ENCODE measurements around the gene RFNG.

Gene RFNG, protein sequence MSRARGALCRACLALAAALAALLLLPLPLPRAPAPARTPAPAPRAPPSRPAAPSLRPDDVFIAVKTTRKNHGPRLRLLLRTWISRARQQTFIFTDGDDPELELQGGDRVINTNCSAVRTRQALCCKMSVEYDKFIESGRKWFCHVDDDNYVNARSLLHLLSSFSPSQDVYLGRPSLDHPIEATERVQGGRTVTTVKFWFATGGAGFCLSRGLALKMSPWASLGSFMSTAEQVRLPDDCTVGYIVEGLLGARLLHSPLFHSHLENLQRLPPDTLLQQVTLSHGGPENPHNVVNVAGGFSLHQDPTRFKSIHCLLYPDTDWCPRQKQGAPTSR

DNA sequence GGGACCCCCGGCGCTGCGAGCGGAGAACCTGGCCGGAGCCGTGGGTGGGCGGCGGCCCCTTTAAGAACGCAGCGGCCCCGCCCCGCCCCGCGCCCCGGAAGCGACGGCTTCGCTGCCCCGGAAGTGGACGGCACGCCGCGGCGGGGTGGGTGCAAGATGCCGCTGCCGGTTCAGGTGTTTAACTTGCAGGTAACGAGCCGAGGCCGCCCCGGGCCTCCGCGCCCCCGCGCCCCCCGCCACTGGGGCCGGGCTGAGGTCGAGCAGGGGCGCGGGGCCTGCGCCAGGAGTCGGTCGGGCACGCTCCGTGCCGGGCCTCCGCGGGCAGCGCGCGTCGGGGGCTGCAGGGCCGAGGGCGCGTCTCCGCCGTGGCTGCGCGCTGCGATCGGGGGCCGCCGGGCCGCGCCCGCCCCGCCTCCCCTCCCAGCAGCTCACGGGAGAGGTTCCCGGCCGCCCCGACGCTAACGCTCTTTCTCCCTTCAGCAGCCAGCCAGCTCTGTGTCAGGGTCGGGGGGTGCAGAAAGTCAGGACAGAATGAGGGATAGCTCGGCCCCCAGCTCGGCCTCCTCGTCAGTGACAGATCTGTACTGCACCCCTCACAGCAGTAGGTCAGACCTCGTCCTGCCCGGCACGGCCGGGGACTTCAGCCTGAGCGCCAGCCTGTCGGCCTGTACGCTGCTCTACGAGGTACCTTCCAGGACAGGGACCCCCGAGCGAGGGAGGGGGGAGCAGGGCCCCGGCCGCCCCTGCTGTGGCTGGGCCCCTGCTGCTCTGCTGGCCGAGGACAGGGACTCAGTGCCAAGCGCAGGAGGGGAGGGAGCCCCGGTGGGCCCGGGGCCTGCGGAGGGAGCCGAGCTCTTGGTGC is at the start of gene RFNG, which contains the start of gene GPS1:
Gene RFNG, minus strand, starts transcription at position 36 of the 862 bp plus-strand sequence. CDS start 45 bp downstream, outside the sequence.
Gene GPS1, plus strand, starts transcription at position 123 of the 862 bp plus-strand sequence. Its CDS starts 34 bp downstream, at position 157.
- DNase-seq: peak; percentile 66 to 68

DNA sequence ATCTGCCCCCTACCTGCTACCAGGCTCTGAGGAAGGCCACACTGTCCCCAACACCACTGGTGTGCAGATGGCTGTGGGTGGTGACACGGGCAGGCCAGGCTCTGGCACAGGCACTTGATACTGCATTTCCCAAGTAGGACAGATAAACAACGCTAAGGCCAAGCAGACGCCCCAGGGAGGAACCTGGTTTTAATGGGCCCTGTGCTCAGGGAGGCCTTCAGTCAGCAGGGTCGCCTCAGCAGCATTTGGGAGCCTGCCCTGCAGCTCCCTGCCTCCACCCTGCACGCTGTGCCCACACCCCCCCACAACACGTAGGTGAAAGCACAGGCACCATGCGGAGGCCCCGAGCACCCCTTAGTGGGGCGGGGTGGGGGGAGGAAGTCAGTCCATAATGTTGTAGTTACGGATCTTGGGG is 49.7 kb upstream of the RFNG start:
- no peak for DNase-seq

DNA sequence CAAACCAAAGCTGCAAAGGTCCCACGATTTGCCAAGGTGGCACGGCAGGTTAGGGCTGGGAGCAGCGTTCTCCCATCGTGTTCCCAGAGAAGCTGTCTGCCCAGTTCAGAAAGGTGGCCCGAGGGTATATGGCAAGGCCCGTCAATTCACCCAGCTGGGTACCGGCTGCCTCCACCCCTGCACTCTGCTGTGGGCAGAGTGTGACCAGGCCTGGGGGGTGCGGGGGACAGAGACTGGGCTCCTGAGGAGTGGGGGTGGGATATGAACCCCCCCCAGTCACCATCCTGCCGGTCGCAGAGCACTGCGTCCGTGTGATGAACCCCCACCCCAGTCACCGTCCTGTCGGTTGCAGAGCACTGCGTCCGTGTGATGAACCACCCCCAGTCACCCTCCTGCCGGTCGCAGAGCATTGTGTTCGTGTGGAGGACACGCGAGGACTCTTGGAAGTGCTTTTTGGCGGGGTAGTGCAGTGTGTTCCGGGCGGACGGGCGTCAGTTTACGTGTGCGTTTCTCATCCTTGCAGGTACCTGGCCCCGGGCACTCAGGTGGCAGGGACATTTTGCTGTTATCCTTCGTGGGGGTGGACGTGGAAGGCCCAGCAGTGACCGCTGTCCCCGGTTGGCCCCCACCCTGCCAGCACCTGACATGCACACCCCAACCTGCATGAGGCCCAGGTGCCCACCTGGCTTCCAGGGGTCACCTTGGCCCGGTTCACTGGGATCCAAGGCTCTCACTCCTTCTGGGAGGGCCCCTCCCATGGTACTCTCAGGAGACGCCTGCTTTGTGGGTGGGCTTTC is 49.1 kb upstream of the RFNG start:
- DNase-seq: no peak

DNA sequence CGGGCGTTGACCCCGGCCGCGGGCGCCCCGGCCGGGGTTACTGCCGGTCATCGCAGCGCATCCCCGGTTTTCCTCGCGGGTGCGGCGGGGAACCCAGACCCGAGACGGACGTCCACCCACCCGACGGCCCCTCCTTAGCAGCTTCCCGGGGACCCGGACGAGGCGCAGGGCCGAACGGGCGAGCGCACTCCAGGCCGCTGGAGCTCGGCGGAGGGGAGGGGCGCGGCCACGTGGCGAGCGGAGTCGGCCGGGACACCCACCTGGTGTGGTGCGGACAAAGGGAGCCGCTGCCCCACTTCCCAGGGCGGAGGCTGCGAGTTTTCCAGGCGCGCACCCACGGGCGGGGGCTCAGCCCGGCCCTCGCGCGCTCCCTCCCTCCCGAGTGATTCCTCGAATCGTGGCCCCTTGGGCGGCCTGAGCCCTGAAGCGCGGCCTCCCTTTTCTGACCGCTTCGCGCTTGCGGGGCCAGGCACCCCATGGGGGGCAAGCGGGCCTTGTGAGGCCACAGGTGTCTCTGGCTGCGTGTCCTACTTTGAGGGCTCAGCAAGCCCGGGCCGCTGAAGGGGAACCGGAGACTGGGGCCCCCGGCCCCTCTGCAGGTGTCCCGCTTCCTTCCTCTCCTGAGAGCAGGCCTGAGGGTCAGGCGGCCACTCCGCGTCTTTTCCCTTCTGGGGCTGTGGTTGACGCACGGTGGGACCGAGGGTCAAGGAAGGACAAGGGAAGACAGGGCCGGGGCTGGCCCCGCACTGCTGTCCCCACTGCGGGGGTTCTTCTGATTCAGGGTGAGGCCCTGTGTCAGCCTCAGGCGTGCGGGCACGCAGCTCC is 47.5 kb upstream of the RFNG start:
- DNase-seq: peak in 1 of 2 experiments; percentile 17

DNA sequence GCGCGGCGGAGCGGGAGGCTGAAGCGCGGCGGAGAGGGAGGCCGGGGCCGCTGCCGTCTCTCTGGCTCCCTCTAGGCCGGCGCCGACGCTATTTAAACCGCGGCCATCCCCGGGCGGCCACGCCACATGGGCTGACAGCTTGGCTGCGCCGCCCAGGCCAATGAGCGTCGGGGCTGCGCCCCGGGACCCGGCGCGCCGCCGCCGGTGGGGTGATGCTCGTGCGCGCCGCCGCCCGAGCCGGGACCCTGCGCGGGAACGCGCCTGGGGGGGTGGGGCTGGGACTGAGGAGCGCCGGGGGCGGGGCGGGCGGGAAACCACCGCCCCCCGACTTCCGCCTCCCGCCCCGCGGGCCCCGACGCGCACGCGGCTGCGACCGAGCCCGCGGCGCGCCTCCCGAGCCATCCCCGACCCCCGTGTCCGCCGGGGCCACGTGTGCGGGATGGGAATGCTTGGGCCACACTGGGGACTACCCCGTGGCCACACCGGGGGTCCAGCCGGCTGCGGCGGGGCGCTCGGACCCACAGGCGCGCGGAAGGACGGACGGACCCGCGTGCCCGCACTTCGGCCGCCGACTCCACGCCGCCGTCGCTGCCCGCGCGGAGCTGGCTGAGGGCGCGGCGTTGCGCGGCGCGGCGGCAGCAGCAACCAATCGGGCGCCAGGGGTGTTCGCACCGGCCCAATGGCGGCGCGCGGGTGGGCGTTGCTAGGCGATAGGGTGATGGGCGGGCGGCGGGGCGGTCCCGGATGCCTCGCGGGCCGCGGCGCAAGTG is 46.7 kb upstream of the RFNG start, which contains the start of gene FASN:
Gene FASN, minus strand, starts transcription at position 68 of the 770 bp plus-strand sequence. CDS start 1,791 bp downstream, outside the sequence.
- DNase-seq: peak; percentile 93 to 94

DNA sequence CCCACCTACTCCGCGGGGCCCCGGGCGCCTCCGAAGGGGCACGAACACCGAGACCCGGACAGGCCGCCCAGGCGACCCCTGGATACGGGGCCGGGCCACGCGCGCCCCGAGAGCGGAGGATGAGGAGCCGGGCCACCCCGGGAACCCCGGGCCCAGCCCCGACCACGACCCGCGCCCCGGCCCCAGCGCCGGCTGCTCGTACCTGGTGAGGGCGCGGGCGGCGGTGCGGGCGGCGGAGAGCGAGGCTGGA is 46.2 kb upstream of the RFNG start:
- DNase-seq: no peak

DNA sequence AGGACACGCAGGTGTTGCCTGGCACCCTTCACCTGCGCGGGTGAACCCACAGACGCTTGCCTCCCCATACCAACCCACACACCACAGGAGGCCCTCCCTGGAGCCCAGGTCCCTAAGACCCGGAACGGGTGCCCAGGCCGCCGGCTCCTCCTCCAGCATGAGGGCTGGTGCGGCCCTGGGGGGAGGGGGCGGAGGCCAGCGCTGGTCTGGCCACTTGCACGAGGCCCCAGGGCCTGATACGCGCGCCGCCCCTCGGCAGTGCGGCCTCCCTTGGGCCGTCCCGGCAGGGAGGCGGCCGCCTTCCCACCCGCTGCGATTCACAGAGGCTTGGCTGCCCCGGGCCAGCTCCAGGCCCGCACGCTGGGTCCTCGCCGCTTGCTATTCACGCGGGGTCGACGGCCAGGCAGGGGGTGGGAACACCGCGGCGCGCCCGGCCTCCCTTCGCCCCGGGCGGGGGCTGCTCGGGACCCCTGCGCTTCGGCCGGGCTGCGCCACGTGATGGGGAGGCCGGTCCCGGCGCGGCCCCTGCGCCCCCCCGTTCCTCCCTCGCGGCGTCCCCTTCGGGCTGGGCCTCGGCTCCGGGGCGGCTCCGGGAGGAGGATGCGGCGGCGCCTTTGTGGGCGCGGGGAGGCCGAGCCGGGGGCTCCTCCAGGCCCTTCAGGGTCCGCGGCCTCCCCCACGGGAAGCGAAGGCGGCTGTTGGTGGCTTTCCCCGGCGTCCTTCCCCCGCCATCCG is 45.7 kb upstream of the RFNG start:
- no peak for DNase-seq

DNA sequence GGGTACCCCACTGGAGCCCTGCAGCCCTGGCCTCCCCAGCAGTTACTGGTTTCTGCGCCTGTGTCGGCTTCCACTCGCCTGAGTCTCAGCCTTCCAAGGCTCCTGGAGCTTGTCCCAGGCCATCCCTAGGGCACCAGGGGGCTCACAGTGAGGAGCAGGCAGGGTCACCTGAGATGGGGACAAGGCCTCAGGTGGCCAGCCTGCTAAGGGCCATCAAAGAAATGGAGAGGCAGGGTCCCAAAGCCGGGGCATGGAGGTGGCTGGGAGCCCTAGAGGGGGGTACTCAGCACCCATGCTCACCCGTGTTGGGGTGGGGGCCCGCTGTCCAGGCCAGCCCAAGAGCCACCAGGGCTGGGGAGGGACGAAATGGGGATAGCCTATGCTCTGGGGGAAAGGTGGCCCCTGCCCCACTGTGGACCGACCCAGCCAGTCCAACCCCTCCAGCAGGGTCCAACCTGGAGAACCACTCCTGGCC is 45.1 kb upstream of the RFNG start:
- no peak for DNase-seq

DNA sequence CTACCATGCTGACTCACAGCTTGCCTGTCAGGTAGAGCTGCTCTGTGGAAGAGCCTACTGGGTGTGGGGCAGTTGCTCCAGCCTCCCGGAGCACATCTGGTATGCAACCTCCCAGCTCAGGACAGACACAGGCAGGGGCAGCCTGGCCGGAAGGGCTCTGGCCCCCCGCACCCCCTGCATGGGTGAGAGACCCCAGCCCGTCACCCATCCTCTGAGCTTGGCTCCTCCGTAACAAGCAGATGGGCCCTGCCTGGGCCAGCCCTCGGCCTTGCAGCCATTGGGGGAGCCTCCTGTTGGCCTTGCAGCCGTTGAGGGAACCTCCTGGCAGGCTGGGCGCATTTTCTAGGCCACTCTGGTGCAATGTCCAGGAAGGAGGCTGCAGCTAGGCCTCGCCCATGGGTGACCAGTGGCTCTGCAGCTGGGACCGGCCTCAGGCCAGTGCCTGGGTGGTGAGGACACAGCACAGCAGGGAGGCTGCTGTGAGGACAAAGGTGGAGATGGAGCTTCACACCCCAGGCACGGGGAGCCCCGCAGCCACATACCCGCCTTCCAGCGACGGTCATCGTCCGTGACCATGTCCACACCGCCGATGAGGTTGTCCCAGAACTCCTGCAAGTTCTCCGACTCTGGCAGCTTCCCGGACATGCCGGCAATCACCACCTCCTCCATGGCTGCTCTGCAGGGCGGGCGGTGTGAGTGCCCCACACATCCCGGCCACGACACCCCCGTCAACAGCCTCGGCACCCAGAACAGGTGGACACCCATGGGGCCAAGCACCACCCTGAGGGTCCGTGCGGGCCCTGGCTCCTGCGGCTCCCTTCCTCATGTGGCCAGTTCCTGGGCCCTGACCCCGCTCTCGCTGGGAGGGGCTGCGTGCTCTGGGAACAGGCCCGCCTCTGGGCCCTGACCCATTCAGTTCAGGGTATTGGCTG is 44.4 kb upstream of the RFNG start:
- DNase-seq: no peak

DNA sequence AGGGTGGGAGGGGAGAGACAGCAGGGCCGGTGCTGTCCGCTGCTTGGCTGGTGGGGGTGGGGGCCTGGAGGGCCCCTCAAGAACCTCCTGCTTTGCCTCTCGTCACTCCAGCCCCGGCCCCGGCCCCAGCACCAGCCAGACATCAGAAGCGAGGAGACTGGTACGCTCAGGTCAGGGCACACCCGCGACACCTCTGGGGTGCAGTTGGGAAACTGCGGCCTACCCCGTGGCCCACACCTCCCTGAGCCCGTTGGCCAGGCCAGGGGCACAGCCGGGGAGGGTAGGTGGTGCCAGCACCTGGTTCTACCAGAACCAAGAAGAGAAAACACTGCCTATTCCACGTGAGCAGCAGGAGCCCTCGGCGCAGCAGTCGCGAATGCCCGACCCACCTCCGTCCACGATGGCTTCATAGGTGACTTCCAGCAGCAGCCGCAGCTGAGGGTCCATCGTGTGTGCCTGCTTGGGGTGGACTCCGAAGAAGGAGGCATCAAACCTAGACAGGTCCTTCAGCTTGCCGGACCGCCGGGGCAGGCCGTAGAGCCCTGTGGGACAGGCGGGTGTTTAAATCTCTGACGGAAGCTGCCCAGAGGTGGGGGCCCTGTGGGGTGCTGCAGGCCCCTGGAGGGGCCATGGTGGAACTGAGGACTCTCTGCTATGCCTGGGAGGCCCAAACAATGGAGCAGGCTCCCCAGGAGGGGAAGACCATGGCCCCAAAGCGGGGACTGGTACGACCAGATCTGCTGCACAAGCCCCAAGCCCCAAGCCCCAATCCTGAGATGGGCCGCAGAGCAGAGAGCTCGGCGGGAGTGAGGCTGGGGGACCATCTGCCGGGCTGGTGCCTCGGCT is 43.5 kb upstream of the RFNG start:
- no peak for DNase-seq

DNA sequence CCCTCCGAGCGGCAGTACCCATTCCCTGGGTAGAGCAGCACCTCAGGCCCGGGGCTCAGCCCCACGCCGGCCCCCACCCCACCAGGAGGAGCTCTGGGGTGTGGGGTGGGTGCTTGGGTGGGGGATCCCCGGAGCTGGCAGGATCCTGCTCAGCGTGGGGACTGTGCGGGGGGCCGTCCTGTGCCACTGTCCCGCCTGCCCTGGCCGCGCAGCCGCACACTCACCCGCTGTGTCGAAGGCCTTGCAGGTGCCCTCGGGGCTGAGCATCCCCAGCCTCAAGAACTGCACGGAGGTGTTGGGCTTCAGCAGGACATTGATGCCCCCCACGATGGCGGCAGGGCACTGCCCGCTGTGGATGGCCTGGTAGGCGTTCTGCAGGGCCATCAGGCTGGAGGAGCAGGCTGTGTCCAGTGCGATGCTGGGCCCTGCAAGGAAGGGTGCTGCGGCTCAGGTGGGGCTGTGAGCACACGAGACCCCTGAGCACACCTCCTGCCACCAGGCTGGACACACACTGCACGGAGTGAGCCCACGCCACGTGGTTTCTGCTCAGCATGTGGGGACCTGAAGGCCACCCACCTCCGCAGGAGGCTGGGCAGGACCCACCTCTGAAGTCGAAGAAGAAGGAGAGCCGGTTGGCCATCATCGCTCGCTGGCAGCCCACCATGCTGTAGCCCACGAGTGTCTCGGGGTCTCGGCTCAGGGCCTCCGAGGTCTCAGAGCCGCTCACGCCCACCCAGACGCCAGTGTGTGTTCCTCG is 41.6 kb upstream of the RFNG start:
- no peak for DNase-seq

DNA sequence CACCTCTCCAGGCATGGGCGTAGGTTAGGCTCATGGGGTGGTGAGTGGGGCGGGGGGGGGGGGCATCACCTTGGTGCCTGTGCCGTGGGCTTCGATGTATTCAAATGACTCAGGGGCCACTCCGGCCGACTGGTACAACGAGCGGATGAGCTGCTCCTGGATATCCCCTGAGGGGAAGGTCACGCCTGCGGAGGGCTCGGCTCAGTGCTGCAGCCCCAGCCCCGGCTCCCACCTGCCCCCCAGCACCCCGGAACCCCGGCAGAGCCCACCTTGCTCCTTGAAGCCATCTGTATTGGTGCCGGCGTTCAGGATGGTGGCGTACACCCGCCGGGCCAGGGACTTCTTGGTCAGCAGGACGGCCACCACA is 41.0 kb upstream of the RFNG start:
- no peak for DNase-seq

DNA sequence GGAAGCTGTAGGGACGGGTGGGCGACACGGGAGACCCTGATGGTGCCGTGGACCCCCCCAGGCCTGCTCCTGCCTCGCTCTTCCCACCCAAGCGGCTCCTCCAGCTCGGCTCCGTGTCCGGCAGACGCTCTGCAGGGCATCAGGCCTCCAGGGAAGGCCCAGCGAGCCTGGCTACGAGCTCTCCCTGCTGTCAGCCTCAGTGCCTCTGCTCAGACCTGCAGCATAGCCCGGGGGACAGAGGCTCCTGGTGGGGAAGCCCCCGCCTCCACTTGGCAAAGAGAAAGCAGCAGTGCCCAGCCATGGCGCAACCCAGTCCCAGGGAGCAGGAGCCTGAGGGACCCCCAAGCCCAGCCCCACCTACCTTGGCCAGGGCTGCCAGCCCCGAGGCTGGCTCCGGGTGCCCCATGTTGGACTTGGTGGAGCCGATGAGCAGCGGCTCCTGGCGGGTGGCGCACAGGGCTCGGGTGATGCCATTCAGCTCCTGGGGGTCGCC is 40.5 kb upstream of the RFNG start:
- no peak for DNase-seq

DNA sequence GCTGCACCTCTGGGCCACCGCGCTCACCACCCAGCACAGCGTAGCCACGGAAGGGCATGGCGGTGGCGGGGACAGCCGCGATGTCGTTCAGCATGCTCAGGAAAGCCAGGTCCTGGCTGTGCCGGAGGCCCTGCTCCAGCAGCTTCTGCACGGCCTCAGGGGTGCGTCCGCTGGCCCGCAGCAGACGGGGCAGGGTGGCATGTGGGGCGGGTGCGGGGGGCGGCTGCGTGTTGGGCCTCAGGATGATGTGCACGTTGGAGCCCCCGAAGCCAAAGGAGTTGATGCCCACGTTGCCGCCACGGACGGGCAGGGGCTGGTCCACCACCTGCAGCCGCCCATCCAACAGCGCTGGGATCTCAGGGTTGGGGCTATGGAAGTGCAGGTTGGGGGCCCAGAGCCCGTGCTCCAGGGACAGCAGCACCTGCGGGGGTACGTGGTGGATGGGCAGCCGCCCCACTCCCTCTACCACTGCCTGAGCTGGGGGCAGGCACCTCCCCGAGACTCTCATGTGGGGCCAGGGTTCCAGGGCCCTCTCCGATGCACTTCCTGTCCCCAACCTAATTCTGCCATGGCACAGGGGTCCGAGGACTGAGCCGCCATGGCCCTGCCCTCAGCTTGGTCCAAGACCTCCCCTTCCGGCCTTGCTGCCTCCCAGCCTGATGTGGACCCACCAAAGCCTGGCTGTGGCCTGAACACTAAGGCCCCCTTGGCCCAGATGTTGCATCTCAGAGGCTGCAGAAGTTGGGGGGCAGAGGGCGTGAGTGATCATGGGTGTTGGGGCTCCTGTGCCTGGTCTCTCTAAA is 39.9 kb upstream of the RFNG start:
- no peak for DNase-seq

DNA sequence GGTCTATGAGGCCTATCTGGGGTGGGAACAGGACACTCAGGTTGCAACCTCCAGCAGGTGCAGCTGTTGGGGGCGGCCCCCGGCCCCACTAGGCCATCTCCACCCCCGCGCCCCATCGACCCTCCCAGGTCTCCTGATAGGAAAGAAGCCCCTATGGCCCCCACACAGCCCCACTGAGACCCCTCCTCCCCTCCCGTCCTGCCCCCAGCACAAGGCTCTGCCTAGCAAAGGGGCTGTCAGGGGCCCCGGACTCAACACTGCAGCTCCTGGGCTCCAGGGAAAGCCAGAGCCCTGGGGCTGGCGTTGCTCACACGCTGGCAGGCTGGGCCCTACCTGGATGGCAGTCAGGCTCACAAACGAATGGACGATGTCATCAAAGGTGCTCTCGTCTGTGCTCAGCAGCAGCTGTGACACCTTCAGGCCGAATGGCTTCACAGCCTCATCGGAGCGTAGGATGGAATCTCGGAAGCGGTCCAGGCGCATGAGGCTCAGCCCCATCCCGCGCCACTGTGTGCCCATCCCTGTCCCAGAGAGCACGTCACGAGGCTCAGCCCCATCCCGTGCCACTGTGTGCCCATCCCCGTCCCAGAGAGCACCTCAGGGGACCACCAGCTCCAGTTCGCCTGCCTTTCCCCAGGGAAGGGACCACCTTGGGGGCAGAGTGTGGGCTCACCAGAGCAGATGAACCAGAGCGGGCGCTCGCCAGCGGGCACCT is 39.1 kb upstream of the RFNG start:
- no peak for DNase-seq

Measured in Kasumi-1 (cell line).